HepG2 (cell line): ENCODE results near the gene DAB1. TPM values are rescaled to one million over a fixed set of nuclear protein-coding genes. Genes with fewer than 3 reads are reported as not detected.

ENCODE experiments used
- CBX2 ChIP-seq, 2 experiments: fragments of 200-600 bp in 1 of 2; sonication (generic); formaldehyde crosslinking in 1 of 2; IDR thresholded peaks; 2 replicates each; pipeline versions ENCODE4 v1.7.0 to v1.8.1; 2018 to 2022; ENCODE audit warnings: low read depth in 2 of 2, low read length in 1 of 2, mild to moderate bottlenecking in 1 of 2, missing genetic modification reagents in 1 of 2
- CHD4 ChIP-seq: fragments of 200-600 bp; sonication (generic); IDR thresholded peaks from 2 replicates; pipeline ENCODE4 v1.7.0; 2017; ENCODE audit warnings: mild to moderate bottlenecking, low read length, borderline replicate concordance
- E2F1 ChIP-seq: sonication (generic); formaldehyde crosslinking; IDR thresholded peaks from 2 replicates; pipeline ENCODE4 v1.5.0; 2020; ENCODE audit warnings: missing genetic modification reagents
- EP300 ChIP-seq, 3 experiments: sonication (generic) in 1 of 3; formaldehyde crosslinking in 1 of 3; IDR thresholded peaks; 2 replicates each; pipeline versions ENCODE4 v1.5.1 to v1.6.1; 2011 to 2020; ENCODE audit warnings: low read depth in 2 of 3, low read length in 2 of 3, borderline replicate concordance in 1 of 3, improper control_type of control experiment in 1 of 3, mild to moderate bottlenecking in 1 of 3, missing genetic modification reagents in 1 of 3, moderate library complexity in 1 of 3
- GLI4 ChIP-seq: sonication (generic); formaldehyde crosslinking; IDR thresholded peaks from 2 replicates; pipeline ENCODE4 v1.5.1; 2020; ENCODE audit warnings: missing genetic modification reagents, mild to moderate bottlenecking, moderate library complexity, borderline replicate concordance
- GTF2F1 ChIP-seq: fragments of 150-350 bp; IDR thresholded peaks from 2 replicates; pipeline ENCODE4 v1.6.1; 2014; ENCODE audit warnings: low read length
- HIC2 ChIP-seq: sonication (generic); formaldehyde crosslinking; IDR thresholded peaks from 2 replicates; pipeline ENCODE4 v1.9.0; 2022; ENCODE audit warnings: low read depth, missing genetic modification reagents
- MATR3 ChIP-seq: sonication (generic); formaldehyde crosslinking; IDR thresholded peaks from 2 replicates; pipeline ENCODE4 v1.4.0; 2020; ENCODE audit warnings: missing genetic modification reagents
- NKX3-1 ChIP-seq: sonication (generic); formaldehyde crosslinking; IDR thresholded peaks from 2 replicates; pipeline ENCODE4 v1.5.0; 2020; ENCODE audit warnings: missing genetic modification reagents
- SAP130 ChIP-seq: IDR thresholded peaks from 2 replicates; pipeline ENCODE4 v1.6.1; 2016; ENCODE audit warnings: low read depth
- SIN3A ChIP-seq: IDR thresholded peaks from 2 replicates; pipeline ENCODE4 v1.6.1; 2011; ENCODE audit warnings: low read depth, mild to moderate bottlenecking, control low read depth, low read length, borderline replicate concordance
- THAP9 ChIP-seq: sonication (generic); formaldehyde crosslinking; IDR thresholded peaks from 2 replicates; pipeline ENCODE4; 2020; ENCODE audit warnings: missing genetic modification reagents, mild to moderate bottlenecking, borderline replicate concordance
- ZBTB10 ChIP-seq: sonication (generic); formaldehyde crosslinking; IDR thresholded peaks from 2 replicates; pipeline ENCODE4 v1.4.0; 2020; ENCODE audit warnings: missing genetic modification reagents, borderline replicate concordance
- ZMAT3 ChIP-seq: sonication (generic); formaldehyde crosslinking; conservative IDR thresholded peaks from 2 replicates; pipeline ENCODE4 v1.7.0; 2021; ENCODE audit warnings: missing genetic modification reagents
- ZNF235 ChIP-seq: sonication (generic); formaldehyde crosslinking; IDR thresholded peaks from 2 replicates; pipeline ENCODE4 v1.8.1; 2023; ENCODE audit warnings: mild to moderate bottlenecking, missing genetic modification reagents, borderline replicate concordance
- ZSCAN22 ChIP-seq: sonication (generic); formaldehyde crosslinking; IDR thresholded peaks from 2 replicates; pipeline ENCODE4 v1.4.0; 2020; ENCODE audit warnings: mild to moderate bottlenecking, missing genetic modification reagents
- ZUFSP ChIP-seq: sonication (generic); formaldehyde crosslinking; IDR thresholded peaks from 2 replicates; pipeline ENCODE4 v1.9.0; 2021; ENCODE audit warnings: missing genetic modification reagents, mild to moderate bottlenecking, borderline replicate concordance
- polyA plus RNA-seq, 8 experiments: library from polyadenylated mRNA; depleted of rRNA in 3 of 8; stranded (reverse) in 7 of 8; unstranded in 1 of 8; fragments of >200 nt; fragmentation: Illumina TruSeq in 4 of 8; extraction: Trizol in 4 of 8; gene quantifications; 2 replicates each; pipeline versions ENCODE4 v1.2.1 to v1.2.3, GENCODE V29; 2011 to 2016; ENCODE audit warnings: low read depth in 4 of 8, missing spikeins in 1 of 8, mixed read lengths in 1 of 8; ENCODE audit not compliant: insufficient read depth in 1 of 8
- total RNA-seq, 5 experiments: library from RNA; depleted of rRNA; stranded (reverse); fragments of >200 nt; fragmentation: Illumina TruSeq; extraction: Trizol; gene quantifications; 2 replicates each; pipeline ENCODE4 v1.2.3, GENCODE V29; 2016; ENCODE audit warnings: low read depth in 1 of 5

Gene DAB1
- total and polyA plus RNA-seq, 2 of the 13 experiments (the other 11 are each of a cell fraction or from before 2014, with no cell fraction given) = 0.04 to 0.13 TPM

GRCh38 chr1:57279909-57280666, 143.8 kb downstream of the DAB1 start (continued):
- TF ChIP-seq THAP9 (no peak), GTF2F1 (no peak), CHD4 (peak; percentile 21; the same call in 1 of the 2 replicates), ZNF235 (0 out of 2 replicates have a peak, but pooled peaks have one; percentile 55), GLI4 (CRISPR knock-in tag) (no peak), ZUFSP (CRISPR knock-in tag) (no peak), ZSCAN22 (no peak), ZMAT3 (CRISPR knock-in tag) (peak; percentile 81; the same call in 1 of the 2 replicates), SIN3A (no peak), ZBTB10 (no peak), SAP130 (CRISPR knock-in tag) (peak; percentile 88), MATR3 (no peak), CBX2 (IDR thresholded peaks at IDR 0.05; ENCODE audit: low read depth, low read length) (no peak), CBX2 (CRISPR knock-in tag; IDR thresholded peaks at IDR 0.05; ENCODE audit: low read depth) (no peak; the same call in 1 of the 2 replicates), E2F1 (CRISPR knock-in tag) (no peak), NKX3-1 (CRISPR knock-in tag) (peak; percentile 71; the same call in 1 of the 2 replicates), EP300 (IDR thresholded peaks at IDR 0.05; ENCODE audit: low read depth in 2 of 2, low read length in 2 of 2) (peak; percentile 99 to 100), EP300 (CRISPR knock-in tag; IDR thresholded peaks at IDR 0.05; ENCODE audit: borderline replicate concordance) (peak; percentile 100), HIC2 (CRISPR knock-in tag) (no peak)
